K562 (cell line): ENCODE measurements around the gene HSPA5. TPM values are rescaled to one million over a fixed set of nuclear protein-coding genes. Genes with fewer than 3 reads are reported as not detected.

Source experiments
- BRD9 ChIP-seq: fragments of 450-650 bp; IDR thresholded peaks from 2 replicates; pipeline ENCODE4 v1.6.1; 2018; ENCODE audit warnings: low read depth; ENCODE audit not compliant: partially characterized antibody
- ELF2 ChIP-seq: fragments of 250-450 bp; sonication (Bioruptor Pico); IDR thresholded peaks from 2 replicates; pipeline ENCODE4 v1.5.0; 2021; ENCODE audit warnings: mild to moderate bottlenecking
- JUN ChIP-seq, 2 experiments: sonication (generic) in 1 of 2; formaldehyde crosslinking in 1 of 2; IDR thresholded peaks; 2 replicates each; pipeline versions ENCODE4 v1.6.1 to v1.8.0; 2012 to 2022; ENCODE audit warnings: borderline replicate concordance in 2 of 2, mild to moderate bottlenecking in 2 of 2, improper control_type of control experiment in 1 of 2, low read depth in 1 of 2, low read length in 1 of 2, missing genetic modification reagents in 1 of 2
- LEF1 ChIP-seq: fragments of 450-650 bp; IDR thresholded peaks from 2 replicates; pipeline ENCODE4 v1.6.1; 2016; ENCODE audit warnings: mild to moderate bottlenecking
- NR2C2 ChIP-seq, 2 experiments: fragments of 200-800 bp in 1 of 2; sonication (Bioruptor generic) in 1 of 2; sonication (generic) in 1 of 2; formaldehyde crosslinking in 1 of 2; IDR thresholded peaks; 2 replicates each; pipeline versions ENCODE4 v1.6.1 to v1.8.0; 2016 to 2022; ENCODE audit warnings: mild to moderate bottlenecking in 1 of 2, missing compliant biosample characterization in 1 of 2, missing genetic modification characterization in 1 of 2, missing genetic modification reagents in 1 of 2
- PML ChIP-seq: IDR thresholded peaks from 2 replicates; pipeline ENCODE4 v1.6.1; 2012; ENCODE audit warnings: low read length, inconsistent platforms
- POLR2AphosphoS5 ChIP-seq: IDR thresholded peaks from 2 replicates; pipeline ENCODE4 v1.6.1; 2011; ENCODE audit warnings: mild to moderate bottlenecking, low read depth, low read length, moderate library complexity; ENCODE audit not compliant: control insufficient read depth, insufficient read depth
- RBFOX2 ChIP-seq: fragments of 200-400 bp; formaldehyde crosslinking; IDR thresholded peaks from 2 replicates; pipeline ENCODE4 v1.6.1; 2017; ENCODE audit warnings: low read depth, mild to moderate bottlenecking, low read length, moderate library complexity
- SIN3A ChIP-seq, 2 experiments: fragments of 150-350 bp in 1 of 2; IDR thresholded peaks; 2 replicates each; pipeline ENCODE4 v1.6.1; 2011 to 2016; ENCODE audit warnings: borderline replicate concordance in 2 of 2, low read depth in 2 of 2, low read length in 2 of 2, mild to moderate bottlenecking in 2 of 2, moderate library complexity in 2 of 2; ENCODE audit not compliant: control insufficient read depth in 1 of 2
- TEAD4 ChIP-seq, 2 experiments: sonication (generic) in 1 of 2; formaldehyde crosslinking in 1 of 2; IDR thresholded peaks; 2 replicates each; pipeline versions ENCODE4 v1.6.1 to v1.8.0; 2012 to 2022; ENCODE audit warnings: borderline replicate concordance in 1 of 2, inconsistent platforms in 1 of 2, low read length in 1 of 2, mild to moderate bottlenecking in 1 of 2, missing genetic modification reagents in 1 of 2
- ZBTB8A ChIP-seq: fragments of 450-650 bp; IDR thresholded peaks from 2 replicates; pipeline ENCODE4 v1.6.1; 2018; ENCODE audit warnings: mild to moderate bottlenecking, moderate library complexity; ENCODE audit not compliant: partially characterized antibody
- ZC3H4 ChIP-seq: sonication (generic); formaldehyde crosslinking; IDR thresholded peaks from 2 replicates; pipeline ENCODE4 v1.9.0; 2021; ENCODE audit warnings: missing genetic modification reagents, borderline replicate concordance
- polyA plus RNA-seq, 8 experiments: library from polyadenylated mRNA; depleted of rRNA in 4 of 8; stranded (reverse) in 5 of 8; unstranded in 3 of 8; fragments of >200 nt; fragmentation: Nextera tagmentation in 2 of 8; fragmentation: Illumina TruSeq in 1 of 8; extraction: Ambion mirVana in 2 of 8; extraction: Trizol in 1 of 8; gene quantifications; 2 replicates each; pipeline versions ENCODE4 v1.2.1 to v1.2.3, GENCODE V29; 2011 to 2014; ENCODE audit warnings: inconsistent platforms in 1 of 8, missing spikeins in 1 of 8
- total RNA-seq, 7 experiments: library from RNA; depleted of rRNA in 6 of 7; stranded (reverse); fragments of >200 nt in 6 of 7; fragmentation: Illumina TruSeq in 2 of 7; extraction: Trizol in 2 of 7; gene quantifications; 2 replicates each; pipeline versions ENCODE4 v1.2.1 to v1.2.3, GENCODE V29; 2011 to 2021; ENCODE audit warnings: low replicate concordance in 1 of 7
- TF ChIP-seq, protein P1 (sequence below): fragments of 450-650 bp; formaldehyde crosslinking; IDR thresholded peaks from 2 replicates; pipeline ENCODE4 v1.4.0; 2022; ENCODE audit warnings: missing genetic modification characterization

The HSPA5 gene
- total and polyA plus RNA-seq, 9 of the 15 experiments (the other 6 are each of a cell fraction or from before 2014, with no cell fraction given), result 48.0 to 265 (median 113) TPM

DNA sequence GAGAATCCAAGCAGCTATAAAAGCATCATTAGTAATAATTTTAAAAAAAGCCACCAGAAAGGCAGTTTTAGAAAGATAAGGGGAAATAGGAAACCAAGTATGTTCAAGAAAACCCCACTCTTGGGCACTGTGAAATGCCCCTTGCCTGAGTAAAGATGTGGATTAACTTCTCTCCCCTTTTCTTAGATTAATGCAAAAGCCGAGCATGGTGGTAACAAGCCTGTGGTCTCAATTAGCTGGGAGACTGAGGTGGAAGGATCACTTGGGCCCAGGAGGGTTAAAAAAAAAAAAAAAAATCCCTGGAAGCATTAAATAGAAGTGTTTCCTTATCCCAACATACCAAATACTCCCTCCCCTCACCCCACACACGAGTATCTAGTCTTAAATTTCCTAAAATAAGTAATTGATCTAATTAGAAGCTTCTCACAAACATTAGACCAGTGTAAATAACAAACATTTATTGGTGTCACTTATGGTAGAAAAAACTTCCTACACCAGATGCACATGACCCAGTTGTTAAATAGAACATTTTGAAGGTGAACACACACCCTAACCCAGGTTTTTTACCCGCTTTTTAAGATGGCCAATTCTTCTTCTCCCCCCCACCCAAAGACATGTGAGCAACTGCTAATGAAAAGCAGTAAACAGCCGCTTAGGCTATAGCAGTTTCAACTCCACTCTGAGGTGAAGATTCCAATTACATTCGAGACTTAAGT is 5.2 kb downstream of the HSPA5 start (continued):
- TF ChIP-seq NR2C2 (CRISPR knock-in tag; IDR thresholded peaks at IDR 0.05), result 0 out of 2 replicates have a peak, but pooled peaks have one; percentile 7
- no peak for TF ChIP-seq NR2C2 (tag; IDR thresholded peaks at IDR 0.05)
- TF ChIP-seq, protein P1, sequence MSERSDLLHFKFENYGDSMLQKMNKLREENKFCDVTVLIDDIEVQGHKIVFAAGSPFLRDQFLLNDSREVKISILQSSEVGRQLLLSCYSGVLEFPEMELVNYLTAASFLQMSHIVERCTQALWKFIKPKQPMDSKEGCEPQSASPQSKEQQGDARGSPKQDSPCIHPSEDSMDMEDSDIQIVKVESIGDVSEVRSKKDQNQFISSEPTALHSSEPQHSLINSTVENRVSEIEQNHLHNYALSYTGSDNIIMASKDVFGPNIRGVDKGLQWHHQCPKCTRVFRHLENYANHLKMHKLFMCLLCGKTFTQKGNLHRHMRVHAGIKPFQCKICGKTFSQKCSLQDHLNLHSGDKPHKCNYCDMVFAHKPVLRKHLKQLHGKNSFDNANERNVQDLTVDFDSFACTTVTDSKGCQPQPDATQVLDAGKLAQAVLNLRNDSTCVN (CRISPR knock-in tag), result no peak
- peak; percentile 4; the same call in 1 of the 2 replicates for TF ChIP-seq PML
- no peak for TF ChIP-seq ZBTB8A
- no peak for TF ChIP-seq JUN (IDR thresholded peaks at IDR 0.05; ENCODE audit: borderline replicate concordance, low read depth, low read length)
- no peak for TF ChIP-seq JUN (CRISPR knock-in tag; IDR thresholded peaks at IDR 0.05; ENCODE audit: borderline replicate concordance)
- TF ChIP-seq SIN3A (IDR thresholded peaks at IDR 0.05; ENCODE audit: borderline replicate concordance in 2 of 2, control insufficient read depth in 1 of 2, low read depth in 2 of 2, low read length in 2 of 2), result peak in 1 of 2 experiments; percentile 87; a peak in 1 of 4 replicates
- TF ChIP-seq BRD9, result no peak
- peak; percentile 84 for TF ChIP-seq RBFOX2
- TF ChIP-seq LEF1, result no peak
- TF ChIP-seq POLR2AphosphoS5, result peak; percentile 67; the same call in 1 of the 2 replicates
- TF ChIP-seq TEAD4 (IDR thresholded peaks at IDR 0.05; ENCODE audit: low read length), result peak; percentile 13; the same call in 1 of the 2 replicates
- TF ChIP-seq TEAD4 (CRISPR knock-in tag; IDR thresholded peaks at IDR 0.05; ENCODE audit: borderline replicate concordance), result no peak
- TF ChIP-seq ELF2, result 0 out of 2 replicates have a peak, but pooled peaks have one; percentile 9
- TF ChIP-seq ZC3H4 (CRISPR knock-in tag), result 0 out of 2 replicates have a peak, but pooled peaks have one; percentile 6
